COR-L47 (cell line): ENCODE results near the gene PCDHAC2.

Source experiments
- DNase-seq: peaks from one replicate; lab custom pipeline; 2025; lab: John Stamatoyannopoulos, UW

PCDHAC2 gene

GRCh38 chr5:140988608-140989007 is 22.3 kb downstream of the PCDHAC2 start:
- no peak for DNase-seq

GRCh38 chr5:140989254-140990020 is 23.2 kb downstream of the PCDHAC2 start:
- no peak for DNase-seq

GRCh38 chr5:140992828-140993227 is 26.6 kb downstream of the PCDHAC2 start:
- no peak for DNase-seq

- no peak for DNase-seq
Measured at GRCh38 chr5:140996060-140996459, 29.8 kb downstream of the PCDHAC2 start.

GRCh38 chr5:140998921-140999410 is 32.7 kb downstream of the PCDHAC2 start:
- no peak for DNase-seq

- peak; percentile 10 for DNase-seq
Measured at GRCh38 chr5:141001446-141001843, 35.2 kb downstream of the PCDHAC2 start.

- DNase-seq = peak; percentile 65
Measured at GRCh38 chr5:141001844-141002604, 35.7 kb downstream of the PCDHAC2 start.

- DNase-seq = no peak
Measured at GRCh38 chr5:141002605-141002965, 36.3 kb downstream of the PCDHAC2 start.

GRCh38 chr5:141003031-141003430 is 36.8 kb downstream of the PCDHAC2 start:
- no peak for DNase-seq

DNA sequence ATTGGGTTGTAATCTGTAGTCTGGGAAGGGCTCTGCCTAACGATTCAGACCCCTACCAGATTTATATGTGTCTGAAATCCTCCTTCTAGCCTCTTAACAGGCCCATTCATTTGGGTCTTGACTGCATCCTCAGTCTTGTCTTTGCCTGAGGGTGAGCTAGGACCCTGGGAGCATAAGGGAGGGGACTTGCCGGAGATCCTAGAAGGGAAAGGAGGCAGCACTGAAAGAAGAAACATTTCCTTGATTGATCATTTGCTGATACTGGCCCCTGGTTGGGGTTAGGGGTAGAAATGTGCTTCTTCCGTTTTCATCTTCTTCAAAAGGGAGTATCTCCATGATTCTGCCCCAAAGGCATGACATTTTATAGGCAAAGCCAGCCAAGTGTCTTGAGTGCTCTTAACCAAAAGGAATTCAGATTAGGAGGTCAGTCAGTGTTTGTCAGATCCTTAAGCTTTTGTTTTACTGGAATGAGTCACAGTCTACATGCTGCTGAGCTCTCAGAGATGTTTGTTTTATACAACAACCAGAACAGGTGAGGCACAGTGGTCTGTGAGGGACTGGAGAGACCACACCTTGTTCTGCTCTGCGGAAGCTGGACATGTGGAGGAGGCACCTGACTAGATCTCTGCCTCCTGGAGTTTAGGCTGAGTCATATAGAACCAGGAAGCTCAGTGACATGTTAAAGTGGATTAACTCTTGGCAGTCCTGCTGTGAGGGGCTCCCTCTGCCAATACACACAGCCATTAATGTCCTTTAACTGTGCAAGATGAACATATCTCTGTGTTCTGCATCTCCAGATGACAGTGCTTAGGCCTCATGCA is 37.7 kb downstream of the PCDHAC2 start:
- peak; percentile 69 for DNase-seq

- no peak for DNase-seq
Measured at GRCh38 chr5:141007791-141008190, 41.5 kb downstream of the PCDHAC2 start.

GRCh38 chr5:141010047-141010793 is 43.9 kb downstream of the PCDHAC2 start:
- DNase-seq = no peak

DNA sequence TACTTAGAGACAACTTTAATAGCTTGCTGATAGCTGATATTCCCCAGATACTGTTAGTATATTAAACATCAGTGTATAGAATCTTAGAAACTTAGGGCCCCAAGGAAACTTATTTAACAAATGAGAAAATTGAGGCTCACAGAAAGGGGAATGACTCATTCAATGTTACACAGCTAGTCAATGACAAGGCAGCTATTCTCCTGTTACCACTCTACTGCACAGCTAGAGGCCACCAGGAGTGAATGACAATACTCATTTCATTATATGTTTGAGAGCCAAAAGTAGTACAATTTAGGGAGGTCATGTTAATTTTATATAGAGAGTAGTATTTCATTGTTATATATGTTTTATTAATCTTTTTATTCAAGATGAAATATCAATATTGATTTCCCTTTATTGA is 51.7 kb downstream of the PCDHAC2 start:
- no peak for DNase-seq
